HG03378 (cell line): ENCODE measurements around the gene TM9SF4.
"Not testable (repeated sequence)": the region's sequence is repeated elsewhere in the genome, so short reads cannot be mapped to it uniquely, and the experiment has no call there.

ENCODE experiments used
- ATAC-seq: cut with Tn5 transposase; IDR thresholded peaks from one replicate; pipeline ENCODE4 v1.9.1; 2021; ENCODE audit warnings: mild to moderate bottlenecking, moderate library complexity; ENCODE audit not compliant: unreplicated experiment

The TM9SF4 gene

DNA sequence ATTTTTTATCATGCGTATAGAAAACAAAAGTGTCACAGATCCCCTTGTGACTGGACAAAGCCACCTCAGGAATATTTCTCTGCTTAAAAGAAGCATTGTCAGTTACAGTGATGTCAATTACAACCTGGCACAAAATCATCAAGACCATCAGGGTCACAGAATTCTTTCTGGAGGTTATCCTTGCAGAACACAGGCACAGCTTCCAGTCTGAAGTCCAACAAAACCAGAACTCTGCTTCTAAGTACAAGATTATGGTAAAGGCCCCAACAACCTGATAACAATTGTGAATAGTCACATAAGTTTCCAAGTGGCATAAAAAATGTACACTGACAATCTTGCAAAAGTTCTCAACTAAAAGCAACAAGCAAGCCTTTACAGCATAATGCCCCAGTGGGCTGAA lies 77.0 kb downstream of the TM9SF4 start:
- no peak for ATAC-seq

DNA sequence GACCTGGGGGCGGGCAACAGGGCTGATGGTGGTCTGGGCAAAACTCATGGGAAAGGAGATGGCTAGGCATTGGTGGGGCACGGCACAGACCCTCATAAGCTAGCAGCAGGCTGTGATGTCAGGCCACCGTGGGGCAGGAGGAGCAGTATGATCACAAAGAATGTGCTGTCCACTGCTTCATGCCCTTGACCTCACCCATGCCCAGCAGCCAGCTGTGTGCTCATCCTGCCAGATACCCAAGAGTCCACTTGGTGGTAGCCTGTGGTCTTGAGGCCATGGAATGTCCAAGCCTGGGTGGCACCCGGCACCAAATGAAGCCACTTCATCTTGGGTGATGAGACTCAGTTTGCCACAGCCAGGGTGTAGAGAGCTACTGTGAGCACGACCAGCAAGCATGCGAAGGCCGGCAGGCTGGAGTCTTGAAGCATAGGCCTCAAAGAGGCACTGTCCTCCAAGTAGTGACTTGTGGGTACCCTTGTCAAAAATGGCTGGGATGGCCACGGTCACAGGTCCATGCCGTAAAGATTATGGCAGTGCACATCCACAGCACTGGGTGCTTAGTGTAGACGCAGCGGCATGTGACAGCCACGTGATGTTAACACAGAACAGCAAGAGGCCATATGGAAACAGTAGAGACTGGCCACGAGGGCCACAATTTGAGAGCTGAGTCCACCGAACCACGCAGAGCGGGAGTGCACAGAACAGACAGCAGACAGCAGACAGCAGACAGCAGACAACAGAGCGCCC lies 79.0 kb downstream of the TM9SF4 start:
- ATAC-seq, result no peak

DNA sequence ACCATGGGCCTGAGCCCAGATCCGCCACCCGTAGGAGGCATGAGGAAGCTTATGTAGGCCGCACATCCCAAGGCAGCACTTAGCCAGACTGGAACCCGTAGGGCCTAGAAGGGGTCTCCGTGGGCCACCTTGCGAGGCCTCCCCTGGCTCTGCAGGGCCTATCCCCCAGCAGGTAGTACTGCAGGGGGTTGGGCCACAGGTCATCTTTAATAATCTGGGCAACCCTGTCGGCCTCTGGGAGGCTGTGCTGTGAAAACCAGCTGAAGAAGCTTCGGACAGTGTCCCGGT lies 79.6 kb downstream of the TM9SF4 start:
- no peak for ATAC-seq

DNA sequence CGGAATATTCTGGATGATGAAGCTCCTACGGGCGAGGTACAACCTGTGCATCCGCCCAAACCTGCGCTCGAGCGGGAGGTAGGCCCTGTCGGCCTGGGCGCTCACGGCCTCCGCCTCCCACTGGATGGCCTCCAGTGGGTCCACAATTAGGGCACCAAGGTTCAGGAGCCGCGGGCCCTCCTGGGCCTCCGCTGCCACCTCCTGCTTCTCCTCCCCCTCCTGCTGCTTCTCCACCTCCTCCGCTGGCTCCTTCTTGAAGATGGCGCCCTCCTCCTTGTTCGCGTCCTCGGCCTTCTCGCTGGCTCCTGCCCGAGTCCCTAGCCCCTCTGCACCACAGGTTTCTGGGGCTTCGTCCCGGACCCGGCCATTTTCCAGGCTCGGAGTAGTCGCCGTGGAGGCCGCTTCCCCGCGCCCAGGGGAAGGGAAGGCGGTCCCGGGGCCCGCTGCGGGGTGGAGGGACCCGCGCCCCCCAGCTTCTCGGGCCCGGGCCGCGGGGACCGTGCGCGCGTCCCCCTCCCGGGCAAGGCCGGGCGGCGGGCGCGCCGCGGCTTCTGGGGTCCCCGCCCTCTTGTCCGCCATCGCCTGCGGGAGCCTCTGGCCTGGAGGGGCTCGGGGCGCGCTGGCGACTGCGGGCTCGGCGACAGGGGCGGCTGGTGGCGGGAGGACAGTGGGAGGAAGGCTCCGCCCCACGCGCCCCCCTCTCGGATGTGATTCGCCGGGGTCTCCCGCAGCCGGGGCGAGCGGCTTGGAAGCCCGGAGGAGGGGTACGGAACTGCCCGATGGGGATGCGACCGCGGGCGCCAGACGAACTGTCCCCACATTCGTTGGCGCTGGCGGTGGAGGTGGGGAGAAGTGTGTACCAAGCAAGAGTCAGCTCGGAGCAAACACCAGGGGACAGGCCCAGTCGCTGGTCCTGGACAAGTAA lies 80.4 kb downstream of the TM9SF4 start:
- no peak for ATAC-seq

DNA sequence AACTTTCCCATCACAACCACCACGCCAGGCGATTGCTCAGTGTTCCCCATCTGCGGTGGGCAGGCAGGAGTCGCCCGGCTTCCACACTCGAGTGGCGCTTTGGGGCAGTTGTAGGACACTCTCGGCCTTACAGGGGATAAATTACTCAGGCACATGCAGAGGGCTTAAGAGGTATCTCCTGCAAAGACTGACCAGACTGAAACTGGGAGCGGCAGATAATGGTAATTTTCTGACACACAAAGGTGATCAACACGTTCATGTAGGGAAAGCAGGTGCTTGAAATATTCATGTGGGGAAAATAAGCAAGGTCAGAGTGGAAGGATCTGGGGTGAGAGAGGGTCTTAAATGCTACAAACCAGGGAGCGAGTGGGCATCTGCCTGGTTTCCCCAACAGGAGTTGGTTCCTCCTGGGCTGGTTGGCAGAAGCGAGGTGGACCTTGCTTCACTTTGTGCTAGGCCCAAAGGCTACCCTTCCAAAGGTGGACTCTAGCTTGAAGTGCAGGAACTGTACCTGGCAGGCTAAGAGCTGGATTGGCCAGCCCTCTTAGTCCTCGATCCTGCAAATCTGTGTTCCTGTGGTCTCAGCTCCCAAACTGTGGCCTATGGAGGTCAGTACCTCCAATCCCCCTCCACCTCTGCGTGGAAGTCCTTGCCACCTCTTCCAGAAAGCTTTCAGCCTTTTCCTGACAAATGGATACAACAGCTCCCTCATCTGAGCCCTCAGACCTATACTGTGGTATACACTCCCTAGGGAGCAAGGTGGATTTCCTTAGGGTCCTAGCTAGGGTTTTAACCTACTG lies 81.3 kb downstream of the TM9SF4 start:
- no peak for ATAC-seq

DNA sequence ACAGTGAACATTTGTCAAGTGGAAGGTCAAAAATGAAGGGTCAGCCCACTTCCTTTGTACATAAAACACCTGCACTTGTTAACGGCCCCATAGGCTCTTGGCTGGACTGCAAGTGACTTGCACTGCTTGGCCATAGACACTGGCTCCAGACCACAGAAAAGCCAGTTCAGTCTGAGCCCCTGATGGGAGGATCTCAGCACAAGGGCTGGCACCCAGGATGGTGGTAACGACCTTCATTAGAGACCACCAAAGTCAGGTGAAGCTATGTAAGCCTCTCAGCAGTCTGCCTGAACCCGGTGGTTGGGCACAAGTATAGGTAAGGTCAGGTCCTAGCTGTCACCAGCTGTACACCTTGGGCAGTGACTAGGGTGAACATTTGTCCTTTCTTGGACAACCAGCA lies 81.9 kb downstream of the TM9SF4 start:
- no peak for ATAC-seq

DNA sequence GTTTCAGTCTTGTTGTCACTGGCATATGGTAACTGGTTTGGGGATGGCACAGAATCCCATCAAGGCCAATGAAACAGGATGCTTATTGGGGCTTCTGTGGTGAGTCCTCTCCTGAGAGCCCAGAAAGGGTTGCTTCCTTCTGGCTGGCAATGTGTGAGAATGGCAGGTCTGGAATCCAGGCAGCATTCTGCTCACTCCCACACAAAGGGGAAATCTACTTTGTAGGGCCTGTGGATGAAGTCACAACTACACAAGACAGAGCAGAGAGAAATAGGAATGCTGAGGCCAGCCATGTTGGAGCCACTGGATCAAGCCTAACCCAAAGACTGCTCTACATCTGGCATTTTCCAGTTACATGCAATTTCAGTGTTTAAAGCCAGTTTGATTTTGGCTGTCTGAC lies 82.4 kb downstream of the TM9SF4 start:
- no peak for ATAC-seq

DNA sequence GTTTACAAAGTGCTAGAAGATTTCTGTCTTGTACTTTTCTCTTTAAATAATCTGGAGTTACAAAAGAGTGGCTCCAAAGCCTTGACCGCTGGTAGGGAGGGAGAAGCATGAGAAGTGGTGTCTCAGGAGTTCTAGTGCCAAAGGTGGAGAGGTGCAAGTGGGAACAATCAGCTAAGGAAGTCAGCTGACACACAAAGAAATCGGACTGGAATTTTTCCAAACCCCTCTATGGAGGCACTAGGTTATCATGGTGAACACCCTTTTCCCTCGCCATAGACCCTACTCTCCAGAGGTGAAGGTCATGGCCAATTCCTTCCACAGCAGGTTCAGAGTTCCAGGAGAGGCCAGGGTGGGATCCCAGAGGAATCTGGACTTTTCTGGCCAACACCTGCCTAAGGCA lies 83.2 kb downstream of the TM9SF4 start:
- ATAC-seq, result no peak

DNA sequence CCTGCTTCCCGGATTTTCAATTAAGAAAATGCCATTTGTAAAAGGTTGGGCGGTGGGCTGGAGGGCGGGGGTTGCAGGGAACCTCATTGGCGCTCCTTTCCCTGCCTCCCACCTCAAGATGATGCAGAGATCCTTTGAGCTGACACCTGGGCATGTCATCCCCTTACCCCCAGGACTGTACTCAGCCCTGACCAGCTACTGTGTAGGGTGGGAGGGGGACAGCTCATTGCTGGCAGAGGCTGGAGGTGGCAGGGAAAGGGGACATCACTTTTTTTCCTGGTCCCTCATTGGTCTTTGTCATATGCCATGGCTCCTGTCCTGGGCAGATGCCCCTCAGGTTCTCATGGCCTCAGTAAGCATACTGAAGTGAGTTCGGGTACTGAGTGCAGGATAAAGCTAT lies 83.8 kb downstream of the TM9SF4 start:
- ATAC-seq, result not testable (repeated sequence)

DNA sequence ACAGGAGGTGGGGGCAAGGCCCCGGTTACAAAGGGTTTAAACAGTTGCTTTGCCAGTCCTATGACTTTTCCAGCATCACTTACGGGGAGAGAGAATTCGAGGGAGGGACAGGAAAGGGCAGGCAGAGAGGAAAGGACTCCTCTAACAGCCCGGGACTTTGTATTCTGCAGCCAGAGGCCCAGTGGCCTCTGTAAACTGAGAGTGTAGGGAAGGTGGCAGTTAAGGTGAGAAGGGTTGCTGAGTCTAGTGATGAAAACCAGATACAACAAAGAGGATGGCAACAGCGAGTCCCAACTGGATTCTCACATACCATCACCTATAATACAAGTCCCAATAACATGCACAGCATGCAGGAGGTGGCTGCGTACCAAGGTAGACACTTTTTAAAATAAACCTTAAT lies 84.5 kb downstream of the TM9SF4 start:
- ATAC-seq, result no peak

DNA sequence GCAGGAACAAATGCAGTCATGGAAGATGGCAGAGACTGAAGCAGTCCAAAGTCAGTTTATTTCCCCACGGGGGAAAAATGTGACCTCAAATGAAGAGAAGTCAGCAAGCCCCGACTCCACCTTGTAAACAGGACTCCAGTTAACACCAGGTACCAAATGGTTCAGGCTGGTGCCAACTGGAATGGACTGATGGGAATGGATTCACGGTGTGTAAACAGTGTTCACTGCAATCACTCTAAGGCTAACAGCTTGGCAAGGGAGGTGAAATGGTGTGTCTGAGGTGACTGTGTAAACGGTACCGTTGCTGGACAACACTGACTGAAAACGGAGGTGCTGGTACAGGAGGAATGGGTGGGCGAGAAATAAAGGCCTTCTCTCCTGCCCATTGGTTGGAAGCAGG lies 86.1 kb downstream of the TM9SF4 start:
- no peak for ATAC-seq

DNA sequence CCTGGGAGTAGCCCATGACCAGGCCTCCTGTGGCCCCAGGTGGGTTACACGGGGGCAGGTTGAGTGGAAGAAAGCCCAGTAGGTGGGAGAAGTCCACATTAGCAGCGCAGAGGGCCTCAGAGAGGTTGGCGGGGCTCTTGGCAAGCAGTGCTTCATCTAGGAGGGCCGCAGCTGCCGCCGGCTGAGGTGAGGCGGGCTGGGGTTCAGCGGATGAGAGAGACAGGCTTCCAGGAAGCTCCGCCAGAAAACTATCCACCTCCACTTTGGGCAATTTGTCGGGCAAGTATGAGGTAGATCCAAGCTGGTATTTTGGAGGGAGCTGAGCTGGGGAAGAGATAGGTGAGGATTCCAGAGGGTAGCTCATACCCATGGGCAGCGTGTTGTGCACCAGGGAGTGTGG lies 87.1 kb downstream of the TM9SF4 start:
- ATAC-seq, result not testable (repeated sequence)

DNA sequence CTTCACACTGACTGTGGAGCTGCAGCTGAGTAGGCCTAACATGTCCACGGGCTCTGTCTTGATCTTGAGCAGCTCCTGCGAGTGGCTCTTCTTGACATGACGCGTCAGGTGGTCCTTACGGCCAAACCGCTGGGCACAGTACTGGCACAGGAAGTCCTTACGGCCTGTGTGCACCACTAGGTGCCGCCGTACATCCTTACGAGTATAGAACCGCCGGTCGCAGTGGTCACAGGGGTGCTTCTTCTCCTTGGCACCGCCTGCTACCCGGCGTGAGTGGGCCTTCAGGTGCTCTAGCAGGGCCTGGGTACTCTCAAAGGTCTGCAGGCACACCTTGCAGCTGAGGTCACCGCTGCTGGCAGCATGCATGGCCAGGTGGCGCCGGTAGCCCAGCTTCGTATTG lies 87.6 kb downstream of the TM9SF4 start:
- ATAC-seq, result not testable (repeated sequence)

DNA sequence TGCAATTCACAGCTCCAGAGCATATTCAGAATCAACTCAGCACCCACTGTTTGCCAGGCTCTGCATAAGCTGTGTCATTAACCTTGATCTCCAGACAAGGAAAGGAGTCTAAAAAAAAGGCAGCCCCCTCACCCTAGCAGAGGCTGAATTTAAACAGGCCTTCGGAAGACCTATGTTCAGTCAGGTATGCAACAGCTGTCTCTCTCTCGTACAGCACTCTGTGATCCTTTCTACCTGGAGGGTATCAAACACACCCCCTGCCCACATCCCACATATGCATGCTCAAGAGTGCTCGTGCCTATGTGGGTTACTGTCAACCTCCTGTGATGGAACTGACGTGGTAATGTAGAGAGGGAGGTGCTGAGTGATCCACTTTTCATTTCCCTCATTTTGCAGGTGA lies 89.5 kb downstream of the TM9SF4 start:
- ATAC-seq, result no peak

DNA sequence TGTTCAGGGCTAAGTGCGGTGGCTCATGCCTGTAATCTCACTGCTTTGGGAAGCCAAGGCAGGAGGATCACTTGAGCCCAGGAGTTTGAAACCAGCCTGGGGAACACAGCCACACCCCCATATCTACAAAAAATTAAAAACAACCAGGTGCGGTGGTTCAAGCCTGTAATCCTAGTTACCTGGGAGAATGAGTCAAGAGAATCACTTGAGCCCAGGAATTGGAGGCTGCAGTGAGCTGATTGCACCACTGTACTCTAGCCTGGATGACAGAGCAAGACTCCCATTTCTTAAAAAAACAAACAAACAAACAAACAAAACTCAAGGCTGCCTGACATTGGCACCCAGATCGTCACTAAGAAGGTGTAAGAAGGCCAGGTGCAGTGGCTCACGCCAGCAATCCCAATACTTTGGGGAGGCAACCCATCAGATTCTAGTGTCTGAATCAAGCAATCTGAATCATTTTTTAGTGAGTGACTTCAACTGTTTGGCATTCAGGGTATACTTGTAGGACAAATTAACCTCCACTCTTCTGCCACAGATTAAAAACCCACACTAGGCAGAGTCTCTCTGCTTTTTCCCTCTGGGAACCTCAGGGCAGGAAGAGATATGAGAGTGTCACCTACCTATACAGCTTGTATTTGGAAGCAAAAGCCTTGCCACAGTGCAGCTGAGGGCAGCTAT lies 91.9 kb downstream of the TM9SF4 start:
- ATAC-seq, result no peak

DNA sequence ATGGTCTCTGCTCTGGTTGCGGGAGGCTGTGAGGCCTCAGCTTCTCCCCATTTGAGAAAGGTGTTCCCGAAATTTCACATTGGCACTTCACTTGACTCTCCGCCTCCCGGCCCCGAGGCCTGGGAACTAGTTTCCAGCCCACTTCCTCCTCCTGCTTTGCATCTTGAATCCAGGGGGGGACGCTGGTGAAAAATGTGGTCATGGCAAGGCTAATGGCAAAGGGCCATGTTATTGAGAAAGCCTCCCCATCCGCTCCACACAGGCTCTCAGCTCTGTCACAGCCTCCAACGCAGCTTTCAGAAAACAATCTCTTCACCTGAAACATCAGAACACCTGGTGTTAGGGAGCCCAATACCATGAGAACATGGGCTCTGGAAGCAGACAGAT lies 92.5 kb downstream of the TM9SF4 start:
- no peak for ATAC-seq

DNA sequence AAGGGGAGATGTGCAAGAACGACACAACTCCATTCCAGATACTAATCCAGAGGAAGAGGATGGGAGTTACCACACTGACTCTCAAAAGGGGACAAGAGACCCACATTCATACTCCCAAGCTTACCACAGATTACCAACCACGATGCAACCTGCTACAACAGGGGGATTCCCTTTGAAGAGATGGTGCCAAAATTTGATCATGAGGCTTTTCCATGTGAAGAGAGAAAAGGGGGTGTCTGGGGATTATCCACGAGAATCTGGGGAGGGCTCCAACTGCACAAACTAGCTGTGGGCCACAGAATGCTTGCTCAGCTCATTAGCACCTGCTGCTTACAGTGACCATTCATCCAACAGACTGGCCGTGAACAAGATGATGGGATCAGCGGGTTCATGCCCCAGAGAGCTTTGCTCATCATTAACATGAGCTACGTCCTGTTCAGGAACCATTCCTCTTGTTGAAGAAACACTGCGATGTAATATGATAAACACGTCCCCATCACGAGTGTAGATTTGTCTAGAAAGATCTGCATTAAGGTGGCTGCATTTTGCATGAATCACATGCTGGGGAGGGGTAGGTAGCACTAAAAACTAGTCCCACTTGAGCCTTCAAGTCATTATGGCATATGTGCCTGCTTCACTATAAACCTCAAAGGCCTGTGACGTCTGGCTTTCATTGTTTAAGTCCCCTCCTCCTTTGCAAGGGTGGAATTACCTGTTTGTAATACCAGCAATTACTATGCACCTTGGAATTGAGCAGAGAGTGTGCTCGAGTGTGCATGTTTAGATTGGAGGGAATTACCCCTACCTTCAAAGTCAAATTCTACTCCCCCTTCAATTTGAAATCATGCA lies 94.1 kb downstream of the TM9SF4 start:
- no peak for ATAC-seq

DNA sequence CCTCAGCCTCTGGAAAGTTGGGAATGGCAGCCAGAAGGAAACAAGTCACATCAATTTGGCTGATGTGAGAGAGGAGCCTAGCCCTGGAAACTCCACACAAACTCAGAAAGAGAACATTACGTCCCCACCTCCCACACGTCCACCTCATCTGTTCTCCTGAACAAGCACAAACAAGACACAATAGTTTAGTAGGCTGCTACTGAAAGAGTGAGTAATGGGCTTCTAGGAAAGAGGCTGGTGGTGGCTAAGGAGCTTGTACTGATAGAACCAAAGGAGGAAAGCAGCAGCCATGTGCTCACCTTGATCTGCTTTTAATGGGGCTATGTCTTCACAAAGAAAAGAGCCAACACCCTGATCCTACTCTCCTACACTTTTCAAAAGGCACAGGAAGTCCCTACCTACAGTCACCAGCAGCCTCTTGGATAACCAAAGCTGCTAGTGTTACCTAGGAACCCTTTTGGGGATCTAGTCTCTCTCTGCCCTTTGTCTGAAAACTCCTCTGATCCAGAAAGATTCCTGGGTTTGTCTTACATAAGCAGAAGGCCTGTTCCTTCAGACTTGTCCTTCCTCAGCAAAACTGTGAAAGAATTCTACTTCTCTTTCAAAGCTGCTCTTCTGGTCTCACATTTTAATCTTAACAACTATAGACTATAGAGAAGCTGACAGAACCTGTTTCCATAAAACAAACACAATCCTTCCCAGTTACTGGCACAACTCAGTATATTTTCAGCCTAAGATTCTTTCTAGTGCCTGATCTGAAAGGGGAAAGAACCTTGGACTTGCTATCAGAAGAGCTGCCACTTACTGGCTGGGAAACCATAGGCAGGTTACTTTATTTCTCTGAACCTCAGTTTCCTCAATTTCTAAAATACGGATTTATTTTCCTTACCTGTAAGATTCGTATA lies 94.9 kb downstream of the TM9SF4 start:
- ATAC-seq, result no peak
